H1 (cell line): Measurements from ENCODE around the gene HES4. TPM values are rescaled to one million over a fixed set of nuclear protein-coding genes. Genes with fewer than 3 reads are reported as not detected.

Experiments used
- polyA plus RNA-seq, 7 experiments: library from polyadenylated mRNA; depleted of rRNA in 3 of 7; stranded (reverse) in 5 of 7; unstranded in 2 of 7; fragments of >200 nt in 5 of 7; fragments of 200-250 nt in 2 of 7; gene quantifications; 1 replicate in 5 of 7; 2 replicates in 1 of 7; 4 replicates in 1 of 7; pipeline versions ENCODE4 v1.2.1 to v1.2.3, GENCODE V29; 2011 to 2013; ENCODE audit warnings: missing spikeins in 2 of 7, mixed read lengths in 2 of 7
- total RNA-seq: library from RNA; stranded (reverse); fragmentation: NEBNext Ultra II Directional; extraction: Animal tissue kit (Norgen Biotek cat#: 25700); gene quantifications from 2 replicates; pipeline ENCODE4 v1.2.1, GENCODE V29; 2021
- TF ChIP-seq, protein P1 (sequence below): fragments of 300-600 bp; sonication (generic); IDR thresholded peaks from 2 replicates; pipeline ENCODE4 v1.7.1; 2012; ENCODE audit warnings: low read length, moderate library complexity, mild to moderate bottlenecking, inconsistent platforms; ENCODE audit not compliant: insufficient replicate concordance

Gene HES4
- total and polyA plus RNA-seq, 2 of the 8 experiments (the other 6 are each of a cell fraction or from before 2014, with no cell fraction given): 2.8 to 3.5 TPM

DNA sequence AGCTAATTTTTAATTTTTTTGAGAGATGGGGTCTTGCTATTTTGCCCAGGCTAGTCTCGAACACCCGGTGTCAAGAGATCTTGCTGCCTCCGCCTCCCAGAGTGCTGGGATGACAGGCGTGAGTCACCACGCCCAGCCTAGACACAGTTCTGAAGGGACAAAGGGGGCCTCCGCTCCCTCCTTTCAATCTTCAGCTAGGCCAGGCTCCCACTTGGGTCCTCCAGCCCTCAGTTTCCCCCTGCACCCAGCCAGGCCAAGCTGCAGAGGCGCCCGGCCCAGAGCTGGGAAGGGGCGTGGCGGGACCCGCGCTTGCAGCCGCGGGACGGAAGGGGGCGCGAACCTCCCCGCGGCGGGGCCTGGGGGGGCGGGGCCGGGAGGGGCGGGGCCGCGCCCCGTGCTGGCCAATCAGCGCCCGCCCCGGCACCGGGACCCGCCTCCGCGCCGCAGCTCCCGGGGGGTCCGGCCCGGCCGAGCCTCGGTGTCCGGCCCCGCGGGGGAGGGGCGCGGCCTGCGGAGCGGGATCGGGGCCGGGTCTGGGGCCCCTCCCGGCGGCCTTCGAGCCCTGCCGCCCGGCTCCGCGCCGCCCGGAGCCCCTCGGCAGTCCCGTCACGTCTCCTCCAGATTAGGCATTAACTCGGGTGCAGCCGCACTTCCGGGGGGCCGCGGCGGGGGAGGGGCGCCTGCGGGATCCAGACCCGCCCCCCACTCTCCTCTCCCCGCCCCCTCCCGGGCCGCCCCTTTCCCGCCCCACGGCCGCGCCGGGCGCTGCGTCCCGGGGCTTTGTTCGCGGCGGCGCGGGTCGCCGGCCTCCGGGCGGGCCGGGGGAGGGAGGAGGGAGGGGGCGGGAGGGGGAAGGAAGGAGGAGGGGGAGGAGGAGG, 19.5 kb upstream of the HES4 start (continued):
- TF ChIP-seq, protein P1, sequence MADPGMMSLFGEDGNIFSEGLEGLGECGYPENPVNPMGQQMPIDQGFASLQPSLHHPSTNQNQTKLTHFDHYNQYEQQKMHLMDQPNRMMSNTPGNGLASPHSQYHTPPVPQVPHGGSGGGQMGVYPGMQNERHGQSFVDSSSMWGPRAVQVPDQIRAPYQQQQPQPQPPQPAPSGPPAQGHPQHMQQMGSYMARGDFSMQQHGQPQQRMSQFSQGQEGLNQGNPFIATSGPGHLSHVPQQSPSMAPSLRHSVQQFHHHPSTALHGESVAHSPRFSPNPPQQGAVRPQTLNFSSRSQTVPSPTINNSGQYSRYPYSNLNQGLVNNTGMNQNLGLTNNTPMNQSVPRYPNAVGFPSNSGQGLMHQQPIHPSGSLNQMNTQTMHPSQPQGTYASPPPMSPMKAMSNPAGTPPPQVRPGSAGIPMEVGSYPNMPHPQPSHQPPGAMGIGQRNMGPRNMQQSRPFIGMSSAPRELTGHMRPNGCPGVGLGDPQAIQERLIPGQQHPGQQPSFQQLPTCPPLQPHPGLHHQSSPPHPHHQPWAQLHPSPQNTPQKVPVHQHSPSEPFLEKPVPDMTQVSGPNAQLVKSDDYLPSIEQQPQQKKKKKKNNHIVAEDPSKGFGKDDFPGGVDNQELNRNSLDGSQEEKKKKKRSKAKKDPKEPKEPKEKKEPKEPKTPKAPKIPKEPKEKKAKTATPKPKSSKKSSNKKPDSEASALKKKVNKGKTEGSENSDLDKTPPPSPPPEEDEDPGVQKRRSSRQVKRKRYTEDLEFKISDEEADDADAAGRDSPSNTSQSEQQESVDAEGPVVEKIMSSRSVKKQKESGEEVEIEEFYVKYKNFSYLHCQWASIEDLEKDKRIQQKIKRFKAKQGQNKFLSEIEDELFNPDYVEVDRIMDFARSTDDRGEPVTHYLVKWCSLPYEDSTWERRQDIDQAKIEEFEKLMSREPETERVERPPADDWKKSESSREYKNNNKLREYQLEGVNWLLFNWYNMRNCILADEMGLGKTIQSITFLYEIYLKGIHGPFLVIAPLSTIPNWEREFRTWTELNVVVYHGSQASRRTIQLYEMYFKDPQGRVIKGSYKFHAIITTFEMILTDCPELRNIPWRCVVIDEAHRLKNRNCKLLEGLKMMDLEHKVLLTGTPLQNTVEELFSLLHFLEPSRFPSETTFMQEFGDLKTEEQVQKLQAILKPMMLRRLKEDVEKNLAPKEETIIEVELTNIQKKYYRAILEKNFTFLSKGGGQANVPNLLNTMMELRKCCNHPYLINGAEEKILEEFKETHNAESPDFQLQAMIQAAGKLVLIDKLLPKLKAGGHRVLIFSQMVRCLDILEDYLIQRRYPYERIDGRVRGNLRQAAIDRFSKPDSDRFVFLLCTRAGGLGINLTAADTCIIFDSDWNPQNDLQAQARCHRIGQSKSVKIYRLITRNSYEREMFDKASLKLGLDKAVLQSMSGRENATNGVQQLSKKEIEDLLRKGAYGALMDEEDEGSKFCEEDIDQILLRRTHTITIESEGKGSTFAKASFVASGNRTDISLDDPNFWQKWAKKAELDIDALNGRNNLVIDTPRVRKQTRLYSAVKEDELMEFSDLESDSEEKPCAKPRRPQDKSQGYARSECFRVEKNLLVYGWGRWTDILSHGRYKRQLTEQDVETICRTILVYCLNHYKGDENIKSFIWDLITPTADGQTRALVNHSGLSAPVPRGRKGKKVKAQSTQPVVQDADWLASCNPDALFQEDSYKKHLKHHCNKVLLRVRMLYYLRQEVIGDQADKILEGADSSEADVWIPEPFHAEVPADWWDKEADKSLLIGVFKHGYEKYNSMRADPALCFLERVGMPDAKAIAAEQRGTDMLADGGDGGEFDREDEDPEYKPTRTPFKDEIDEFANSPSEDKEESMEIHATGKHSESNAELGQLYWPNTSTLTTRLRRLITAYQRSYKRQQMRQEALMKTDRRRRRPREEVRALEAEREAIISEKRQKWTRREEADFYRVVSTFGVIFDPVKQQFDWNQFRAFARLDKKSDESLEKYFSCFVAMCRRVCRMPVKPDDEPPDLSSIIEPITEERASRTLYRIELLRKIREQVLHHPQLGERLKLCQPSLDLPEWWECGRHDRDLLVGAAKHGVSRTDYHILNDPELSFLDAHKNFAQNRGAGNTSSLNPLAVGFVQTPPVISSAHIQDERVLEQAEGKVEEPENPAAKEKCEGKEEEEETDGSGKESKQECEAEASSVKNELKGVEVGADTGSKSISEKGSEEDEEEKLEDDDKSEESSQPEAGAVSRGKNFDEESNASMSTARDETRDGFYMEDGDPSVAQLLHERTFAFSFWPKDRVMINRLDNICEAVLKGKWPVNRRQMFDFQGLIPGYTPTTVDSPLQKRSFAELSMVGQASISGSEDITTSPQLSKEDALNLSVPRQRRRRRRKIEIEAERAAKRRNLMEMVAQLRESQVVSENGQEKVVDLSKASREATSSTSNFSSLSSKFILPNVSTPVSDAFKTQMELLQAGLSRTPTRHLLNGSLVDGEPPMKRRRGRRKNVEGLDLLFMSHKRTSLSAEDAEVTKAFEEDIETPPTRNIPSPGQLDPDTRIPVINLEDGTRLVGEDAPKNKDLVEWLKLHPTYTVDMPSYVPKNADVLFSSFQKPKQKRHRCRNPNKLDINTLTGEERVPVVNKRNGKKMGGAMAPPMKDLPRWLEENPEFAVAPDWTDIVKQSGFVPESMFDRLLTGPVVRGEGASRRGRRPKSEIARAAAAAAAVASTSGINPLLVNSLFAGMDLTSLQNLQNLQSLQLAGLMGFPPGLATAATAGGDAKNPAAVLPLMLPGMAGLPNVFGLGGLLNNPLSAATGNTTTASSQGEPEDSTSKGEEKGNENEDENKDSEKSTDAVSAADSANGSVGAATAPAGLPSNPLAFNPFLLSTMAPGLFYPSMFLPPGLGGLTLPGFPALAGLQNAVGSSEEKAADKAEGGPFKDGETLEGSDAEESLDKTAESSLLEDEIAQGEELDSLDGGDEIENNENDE: no peak
